GM18858 (cell line): ENCODE results near the gene MDH2.
"Not testable (repeated sequence)": the region's sequence is repeated elsewhere in the genome, so short reads cannot be mapped to it uniquely, and the experiment has no call there.

Source experiments
- ATAC-seq: cut with Tn5 transposase; IDR thresholded peaks from one replicate; pipeline ENCODE4 v1.9.1; 2021; ENCODE audit not compliant: unreplicated experiment

MDH2 gene

GRCh38 chr7:76047305-76047810 lies 548 bp upstream of the MDH2 start:
- ATAC-seq = no peak

- no peak for ATAC-seq
These were observed 722 bp downstream of the MDH2 start for GRCh38 chr7:76048668-76048988.

- no peak for ATAC-seq
These were observed 1.4 kb downstream of the MDH2 start for GRCh38 chr7:76049295-76049694.

- no peak for ATAC-seq
These were observed 2.6 kb downstream of the MDH2 start for GRCh38 chr7:76050545-76050944.

GRCh38 chr7:76051840-76052239 lies 3.9 kb downstream of the MDH2 start:
- no peak for ATAC-seq

- ATAC-seq = not testable (repeated sequence)
These were observed 4.8 kb downstream of the MDH2 start for GRCh38 chr7:76052681-76053080.

GRCh38 chr7:76053461-76053860 lies 5.6 kb downstream of the MDH2 start:
- ATAC-seq = no peak

GRCh38 chr7:76054123-76055120 lies 6.5 kb downstream of the MDH2 start:
- no peak for ATAC-seq

- ATAC-seq = no peak
These were observed 8.3 kb downstream of the MDH2 start for GRCh38 chr7:76056241-76056640.

- no peak for ATAC-seq
These were observed 9.4 kb downstream of the MDH2 start for GRCh38 chr7:76057103-76057812.

GRCh38 chr7:76057813-76058145 lies 9.9 kb downstream of the MDH2 start:
- no peak for ATAC-seq

- ATAC-seq = not testable (repeated sequence)
These were observed 10.8 kb downstream of the MDH2 start for GRCh38 chr7:76058745-76059144.

GRCh38 chr7:76060842-76061241 lies 12.9 kb downstream of the MDH2 start:
- no peak for ATAC-seq

GRCh38 chr7:76062254-76062653 lies 14.3 kb downstream of the MDH2 start:
- no peak for ATAC-seq

- ATAC-seq = no peak
These were observed 15.2 kb downstream of the MDH2 start for GRCh38 chr7:76063114-76063513.

GRCh38 chr7:76063525-76063924 lies 15.6 kb downstream of the MDH2 start:
- ATAC-seq = no peak

- no peak for ATAC-seq
These were observed 16.5 kb downstream of the MDH2 start for GRCh38 chr7:76064208-76064970.

- no peak for ATAC-seq
These were observed 17.2 kb downstream of the MDH2 start for GRCh38 chr7:76065016-76065612.

GRCh38 chr7:76066716-76067503 lies 19.0 kb downstream of the MDH2 start:
- no peak for ATAC-seq

- no peak for ATAC-seq
These were observed 21.3 kb downstream of the MDH2 start for GRCh38 chr7:76069238-76069638.
